Neural cell (in vitro differentiated cells): ENCODE measurements around the gene NSL1.

Experiments used
- CTCF ChIP-seq: fragments of 450-650 bp; IDR thresholded peaks from 2 replicates; pipeline ENCODE4 v1.5.1; 2014; ENCODE audit warnings: antibody characterized with exemption, mild to moderate bottlenecking, moderate library complexity; ENCODE audit not compliant: poor library complexity, severe bottlenecking
- EP300 ChIP-seq: fragments of 450-650 bp; conservative IDR thresholded peaks from 2 replicates; pipeline ENCODE4 v1.6.1; 2014; ENCODE audit warnings: antibody characterized with exemption, mild to moderate bottlenecking, moderate library complexity; ENCODE audit not compliant: poor library complexity, severe bottlenecking
- EZH2 ChIP-seq: fragments of 200-600, 300-800 bp; shearing (Covaris generic), sonication (generic); IDR thresholded peaks from 2 replicates; pipeline ENCODE4 v1.6.1; 2014; ENCODE audit warnings: antibody characterized with exemption, low read length, borderline replicate concordance, mild to moderate bottlenecking; ENCODE audit not compliant: insufficient read depth, poor library complexity, severe bottlenecking
- MXI1 ChIP-seq: fragments of 450-650 bp; conservative IDR thresholded peaks from 2 replicates; pipeline ENCODE4 v1.6.1; 2014; ENCODE audit warnings: antibody characterized with exemption, mild to moderate bottlenecking; ENCODE audit not compliant: poor library complexity, severe bottlenecking
- POLR2AphosphoS5 ChIP-seq: IDR thresholded peaks from 2 replicates; pipeline ENCODE4 v1.6.1; 2012
- RAD21 ChIP-seq: fragments of 450-650 bp; conservative IDR thresholded peaks from 2 replicates; pipeline ENCODE4 v1.6.1; 2014; ENCODE audit warnings: antibody characterized with exemption, mild to moderate bottlenecking, moderate library complexity
- REST ChIP-seq: IDR thresholded peaks from 2 replicates; pipeline ENCODE4 v1.6.1; 2012; ENCODE audit warnings: borderline replicate concordance
- SMC3 ChIP-seq: fragments of 450-650 bp; conservative IDR thresholded peaks from 2 replicates; pipeline ENCODE4 v1.6.1; 2014; ENCODE audit warnings: antibody characterized with exemption, mild to moderate bottlenecking, moderate library complexity; ENCODE audit not compliant: poor library complexity

GRCh38 chr1:212745303-212745702 is 46.3 kb downstream of the NSL1 start:
- no peak for TF ChIP-seq CTCF
- TF ChIP-seq RAD21, result no peak
- no peak for TF ChIP-seq POLR2AphosphoS5
- TF ChIP-seq REST, result no peak
- TF ChIP-seq EZH2, result no peak
- no peak for TF ChIP-seq EP300
- no peak for TF ChIP-seq SMC3
- no peak for TF ChIP-seq MXI1
